A549 (cell line): ENCODE measurements around the gene OPN5.

Source experiments
- BHLHE40 ChIP-seq: IDR thresholded peaks from 2 replicates; pipeline ENCODE4 v1.6.1; 2012; ENCODE audit warnings: low read depth, low read length, inconsistent platforms
- CHD2 ChIP-seq: fragments of 150-350 bp; IDR thresholded peaks from 2 replicates; pipeline ENCODE4 v1.6.1; 2014; ENCODE audit warnings: low read length; ENCODE audit not compliant: partially characterized antibody
- HDAC2 ChIP-seq: fragments of 200-600 bp; sonication (generic); IDR thresholded peaks from 2 replicates; pipeline ENCODE4 v1.6.1; 2016
- JUN ChIP-seq, 2 experiments: fragments of >200 bp; sonication (Bioruptor Twin); formaldehyde crosslinking; IDR thresholded peaks; 2 replicates in 1 of 2; 3 replicates in 1 of 2; pipeline ENCODE4 v1.6.1; 2016 to 2017
- MAFK ChIP-seq: fragments of 450-650 bp; IDR thresholded peaks from 2 replicates; pipeline ENCODE4 v1.6.1; 2014; ENCODE audit not compliant: partially characterized antibody
- MYC ChIP-seq: IDR thresholded peaks from 2 replicates; pipeline ENCODE4 v1.6.1; 2012; ENCODE audit warnings: mild to moderate bottlenecking, inconsistent platforms, low read length, improper control_type of control experiment, borderline replicate concordance
- ZFP36 ChIP-seq: fragments of 450-650 bp; IDR thresholded peaks from 2 replicates; pipeline ENCODE4 v1.6.1; 2014; ENCODE audit warnings: borderline replicate concordance; ENCODE audit not compliant: partially characterized antibody
- ZNF302 ChIP-seq: fragments of 250-450 bp; sonication (Bioruptor Pico); IDR thresholded peaks from 2 replicates; pipeline ENCODE4 v1.9.0; 2021; ENCODE audit warnings: inconsistent platforms, mild to moderate bottlenecking, moderate library complexity
- TF ChIP-seq, protein P1 (sequence below): fragments of 200-600 bp; sonication (generic); IDR thresholded peaks from 2 replicates; pipeline ENCODE4 v1.6.1; 2016; ENCODE audit warnings: antibody characterized with exemption, mild to moderate bottlenecking, moderate library complexity
- TF ChIP-seq, protein P2 (sequence below): fragments of 450-650 bp; IDR thresholded peaks from 2 replicates; pipeline ENCODE4 v1.6.1; 2014; ENCODE audit warnings: antibody characterized with exemption
- TF ChIP-seq, protein P3 (sequence below): fragments of 150-350 bp; IDR thresholded peaks from 2 replicates; pipeline ENCODE4 v1.6.1; 2014; ENCODE audit warnings: low read depth, mild to moderate bottlenecking, low read length
- TF ChIP-seq, protein P4 (sequence below): fragments of >200 bp; sonication (Bioruptor Twin); formaldehyde crosslinking; IDR thresholded peaks from 3 replicates; pipeline ENCODE4 v1.5.1; 2016
- TF ChIP-seq, protein P5 (sequence below): IDR thresholded peaks from 2 replicates; pipeline ENCODE4 v1.6.1; 2012
- TF ChIP-seq, protein P6 (sequence below): fragments of 250-450 bp; sonication (Bioruptor Pico); IDR thresholded peaks from 2 replicates; pipeline ENCODE4 v1.5.0; 2021; ENCODE audit warnings: mild to moderate bottlenecking, moderate library complexity, borderline replicate concordance

DNA sequence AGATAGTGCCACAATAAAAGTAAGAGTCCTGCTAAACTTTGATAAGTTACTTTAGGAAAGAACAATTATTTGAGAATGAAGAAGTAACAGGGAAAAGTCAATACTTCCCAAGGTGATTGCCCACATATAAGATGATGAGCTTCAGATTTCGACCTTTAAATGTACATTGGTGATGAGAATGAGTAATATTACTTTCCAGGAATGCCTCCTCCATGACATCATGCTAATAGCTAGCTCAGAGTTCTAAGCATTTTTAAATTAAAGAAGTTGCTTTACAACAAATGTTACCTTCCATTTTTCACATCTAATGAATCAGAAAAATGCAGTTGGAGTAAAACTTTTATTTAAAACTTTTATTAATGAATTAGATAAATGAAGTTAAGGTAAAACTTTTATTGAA, 22.5 kb upstream of the OPN5 start:
- TF ChIP-seq, protein P1, sequence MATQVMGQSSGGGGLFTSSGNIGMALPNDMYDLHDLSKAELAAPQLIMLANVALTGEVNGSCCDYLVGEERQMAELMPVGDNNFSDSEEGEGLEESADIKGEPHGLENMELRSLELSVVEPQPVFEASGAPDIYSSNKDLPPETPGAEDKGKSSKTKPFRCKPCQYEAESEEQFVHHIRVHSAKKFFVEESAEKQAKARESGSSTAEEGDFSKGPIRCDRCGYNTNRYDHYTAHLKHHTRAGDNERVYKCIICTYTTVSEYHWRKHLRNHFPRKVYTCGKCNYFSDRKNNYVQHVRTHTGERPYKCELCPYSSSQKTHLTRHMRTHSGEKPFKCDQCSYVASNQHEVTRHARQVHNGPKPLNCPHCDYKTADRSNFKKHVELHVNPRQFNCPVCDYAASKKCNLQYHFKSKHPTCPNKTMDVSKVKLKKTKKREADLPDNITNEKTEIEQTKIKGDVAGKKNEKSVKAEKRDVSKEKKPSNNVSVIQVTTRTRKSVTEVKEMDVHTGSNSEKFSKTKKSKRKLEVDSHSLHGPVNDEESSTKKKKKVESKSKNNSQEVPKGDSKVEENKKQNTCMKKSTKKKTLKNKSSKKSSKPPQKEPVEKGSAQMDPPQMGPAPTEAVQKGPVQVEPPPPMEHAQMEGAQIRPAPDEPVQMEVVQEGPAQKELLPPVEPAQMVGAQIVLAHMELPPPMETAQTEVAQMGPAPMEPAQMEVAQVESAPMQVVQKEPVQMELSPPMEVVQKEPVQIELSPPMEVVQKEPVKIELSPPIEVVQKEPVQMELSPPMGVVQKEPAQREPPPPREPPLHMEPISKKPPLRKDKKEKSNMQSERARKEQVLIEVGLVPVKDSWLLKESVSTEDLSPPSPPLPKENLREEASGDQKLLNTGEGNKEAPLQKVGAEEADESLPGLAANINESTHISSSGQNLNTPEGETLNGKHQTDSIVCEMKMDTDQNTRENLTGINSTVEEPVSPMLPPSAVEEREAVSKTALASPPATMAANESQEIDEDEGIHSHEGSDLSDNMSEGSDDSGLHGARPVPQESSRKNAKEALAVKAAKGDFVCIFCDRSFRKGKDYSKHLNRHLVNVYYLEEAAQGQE: no peak
- TF ChIP-seq HDAC2 (no peak), BHLHE40 (no peak), MAFK (no peak), MYC (no peak), ZNF302 (CRISPR knock-in tag) (no peak), ZFP36 (no peak), CHD2 (no peak), JUN (IDR thresholded peaks at IDR 0.05) (no peak)
- TF ChIP-seq, protein P2, sequence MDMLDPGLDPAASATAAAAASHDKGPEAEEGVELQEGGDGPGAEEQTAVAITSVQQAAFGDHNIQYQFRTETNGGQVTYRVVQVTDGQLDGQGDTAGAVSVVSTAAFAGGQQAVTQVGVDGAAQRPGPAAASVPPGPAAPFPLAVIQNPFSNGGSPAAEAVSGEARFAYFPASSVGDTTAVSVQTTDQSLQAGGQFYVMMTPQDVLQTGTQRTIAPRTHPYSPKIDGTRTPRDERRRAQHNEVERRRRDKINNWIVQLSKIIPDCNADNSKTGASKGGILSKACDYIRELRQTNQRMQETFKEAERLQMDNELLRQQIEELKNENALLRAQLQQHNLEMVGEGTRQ: no peak
- TF ChIP-seq, protein P3, sequence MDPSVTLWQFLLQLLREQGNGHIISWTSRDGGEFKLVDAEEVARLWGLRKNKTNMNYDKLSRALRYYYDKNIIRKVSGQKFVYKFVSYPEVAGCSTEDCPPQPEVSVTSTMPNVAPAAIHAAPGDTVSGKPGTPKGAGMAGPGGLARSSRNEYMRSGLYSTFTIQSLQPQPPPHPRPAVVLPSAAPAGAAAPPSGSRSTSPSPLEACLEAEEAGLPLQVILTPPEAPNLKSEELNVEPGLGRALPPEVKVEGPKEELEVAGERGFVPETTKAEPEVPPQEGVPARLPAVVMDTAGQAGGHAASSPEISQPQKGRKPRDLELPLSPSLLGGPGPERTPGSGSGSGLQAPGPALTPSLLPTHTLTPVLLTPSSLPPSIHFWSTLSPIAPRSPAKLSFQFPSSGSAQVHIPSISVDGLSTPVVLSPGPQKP: no peak
- TF ChIP-seq, protein P4, sequence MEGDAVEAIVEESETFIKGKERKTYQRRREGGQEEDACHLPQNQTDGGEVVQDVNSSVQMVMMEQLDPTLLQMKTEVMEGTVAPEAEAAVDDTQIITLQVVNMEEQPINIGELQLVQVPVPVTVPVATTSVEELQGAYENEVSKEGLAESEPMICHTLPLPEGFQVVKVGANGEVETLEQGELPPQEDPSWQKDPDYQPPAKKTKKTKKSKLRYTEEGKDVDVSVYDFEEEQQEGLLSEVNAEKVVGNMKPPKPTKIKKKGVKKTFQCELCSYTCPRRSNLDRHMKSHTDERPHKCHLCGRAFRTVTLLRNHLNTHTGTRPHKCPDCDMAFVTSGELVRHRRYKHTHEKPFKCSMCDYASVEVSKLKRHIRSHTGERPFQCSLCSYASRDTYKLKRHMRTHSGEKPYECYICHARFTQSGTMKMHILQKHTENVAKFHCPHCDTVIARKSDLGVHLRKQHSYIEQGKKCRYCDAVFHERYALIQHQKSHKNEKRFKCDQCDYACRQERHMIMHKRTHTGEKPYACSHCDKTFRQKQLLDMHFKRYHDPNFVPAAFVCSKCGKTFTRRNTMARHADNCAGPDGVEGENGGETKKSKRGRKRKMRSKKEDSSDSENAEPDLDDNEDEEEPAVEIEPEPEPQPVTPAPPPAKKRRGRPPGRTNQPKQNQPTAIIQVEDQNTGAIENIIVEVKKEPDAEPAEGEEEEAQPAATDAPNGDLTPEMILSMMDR: no peak
- TF ChIP-seq, protein P5, sequence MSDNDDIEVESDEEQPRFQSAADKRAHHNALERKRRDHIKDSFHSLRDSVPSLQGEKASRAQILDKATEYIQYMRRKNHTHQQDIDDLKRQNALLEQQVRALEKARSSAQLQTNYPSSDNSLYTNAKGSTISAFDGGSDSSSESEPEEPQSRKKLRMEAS: no peak
- TF ChIP-seq, protein P6, sequence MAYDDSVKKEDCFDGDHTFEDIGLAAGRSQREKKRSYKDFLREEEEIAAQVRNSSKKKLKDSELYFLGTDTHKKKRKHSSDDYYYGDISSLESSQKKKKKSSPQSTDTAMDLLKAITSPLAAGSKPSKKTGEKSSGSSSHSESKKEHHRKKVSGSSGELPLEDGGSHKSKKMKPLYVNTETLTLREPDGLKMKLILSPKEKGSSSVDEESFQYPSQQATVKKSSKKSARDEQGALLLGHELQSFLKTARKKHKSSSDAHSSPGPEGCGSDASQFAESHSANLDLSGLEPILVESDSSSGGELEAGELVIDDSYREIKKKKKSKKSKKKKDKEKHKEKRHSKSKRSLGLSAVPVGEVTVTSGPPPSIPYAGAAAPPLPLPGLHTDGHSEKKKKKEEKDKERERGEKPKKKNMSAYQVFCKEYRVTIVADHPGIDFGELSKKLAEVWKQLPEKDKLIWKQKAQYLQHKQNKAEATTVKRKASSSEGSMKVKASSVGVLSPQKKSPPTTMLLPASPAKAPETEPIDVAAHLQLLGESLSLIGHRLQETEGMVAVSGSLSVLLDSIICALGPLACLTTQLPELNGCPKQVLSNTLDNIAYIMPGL (CRISPR knock-in tag): no peak
